Upper lobe of right lung (tissue), 1 donor: Measurements from ENCODE around the gene EXOC4. TPM values are rescaled to one million over a fixed set of nuclear protein-coding genes. Genes with fewer than 3 reads are reported as not detected.

Source experiments
- ATAC-seq: fragments of 200-7000 bp; cut with Tn5 transposase; one replicate; pipeline ENCODE4 v1.9.1; 2020; ENCODE audit warnings: mild to moderate bottlenecking, moderate library complexity
- DNase-seq: peaks from one replicate; pipeline ENCODE4 v3.0.0-alpha.2; 2020
- H3K27ac ChIP-seq: fragments of 200-600 bp; one replicate; pipeline ENCODE4 v1.8.0; 2022
- H3K27me3 ChIP-seq: fragments of 200-600 bp; one replicate; pipeline ENCODE4 v1.8.0; 2022; ENCODE audit warnings: mild to moderate bottlenecking
- H3K36me3 ChIP-seq: fragments of 200-600 bp; one replicate; pipeline ENCODE4 v1.8.0; 2022
- H3K4me1 ChIP-seq: fragments of 200-600 bp; one replicate; pipeline ENCODE4 v1.8.0; 2022
- H3K4me3 ChIP-seq: fragments of 200-600 bp; one replicate; pipeline ENCODE4 v1.8.0; 2022; ENCODE audit warnings: mild to moderate bottlenecking
- H3K9me3 ChIP-seq: fragments of 200-600 bp; one replicate; pipeline ENCODE4 v1.8.0; 2022
- intact Hi-C: fragments of 100-400 bp; cut with DNase I; formaldehyde crosslinking; loops from one replicate; pipeline ENCODE4 v1.11.0; 2022
- total RNA-seq: library from RNA; stranded (reverse); fragmentation: NEBNext Ultra II Directional; extraction: Animal tissue kit (Norgen Biotek cat#: 25700); gene quantifications from one replicate; pipeline ENCODE4 v1.2.1, GENCODE V29; 2021
- TF ChIP-seq, protein P1 (sequence below): fragments of 200-600 bp; IDR thresholded peaks from one replicate; pipeline ENCODE4 v1.8.0; 2022; ENCODE audit warnings: antibody characterized with exemption
- donor health status: DM: no; HTN: yes; CAD: no; lungs with severe emphysema.

Gene EXOC4
- total RNA-seq, 1 donor from 2014 or later = 73.5 TPM

GRCh38 chr7:133957845-133958244, 705.0 kb downstream of the EXOC4 start:
- Histone ChIP-seq H3K9me3 (no peaks in the 10 kb centered on the region), H3K4me3 (no peak overlapping the region), H3K27ac (no peak overlapping the region), H3K27me3 (no peaks in the 10 kb centered on the region), H3K4me1 (no peaks in the 10 kb centered on the region), H3K36me3 (no peaks in the 10 kb centered on the region)
- DNase-seq = no peak
- TF ChIP-seq, protein P1, sequence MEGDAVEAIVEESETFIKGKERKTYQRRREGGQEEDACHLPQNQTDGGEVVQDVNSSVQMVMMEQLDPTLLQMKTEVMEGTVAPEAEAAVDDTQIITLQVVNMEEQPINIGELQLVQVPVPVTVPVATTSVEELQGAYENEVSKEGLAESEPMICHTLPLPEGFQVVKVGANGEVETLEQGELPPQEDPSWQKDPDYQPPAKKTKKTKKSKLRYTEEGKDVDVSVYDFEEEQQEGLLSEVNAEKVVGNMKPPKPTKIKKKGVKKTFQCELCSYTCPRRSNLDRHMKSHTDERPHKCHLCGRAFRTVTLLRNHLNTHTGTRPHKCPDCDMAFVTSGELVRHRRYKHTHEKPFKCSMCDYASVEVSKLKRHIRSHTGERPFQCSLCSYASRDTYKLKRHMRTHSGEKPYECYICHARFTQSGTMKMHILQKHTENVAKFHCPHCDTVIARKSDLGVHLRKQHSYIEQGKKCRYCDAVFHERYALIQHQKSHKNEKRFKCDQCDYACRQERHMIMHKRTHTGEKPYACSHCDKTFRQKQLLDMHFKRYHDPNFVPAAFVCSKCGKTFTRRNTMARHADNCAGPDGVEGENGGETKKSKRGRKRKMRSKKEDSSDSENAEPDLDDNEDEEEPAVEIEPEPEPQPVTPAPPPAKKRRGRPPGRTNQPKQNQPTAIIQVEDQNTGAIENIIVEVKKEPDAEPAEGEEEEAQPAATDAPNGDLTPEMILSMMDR = no peak
- intact Hi-C loops = no loop called here
- no peak for ATAC-seq

DNA sequence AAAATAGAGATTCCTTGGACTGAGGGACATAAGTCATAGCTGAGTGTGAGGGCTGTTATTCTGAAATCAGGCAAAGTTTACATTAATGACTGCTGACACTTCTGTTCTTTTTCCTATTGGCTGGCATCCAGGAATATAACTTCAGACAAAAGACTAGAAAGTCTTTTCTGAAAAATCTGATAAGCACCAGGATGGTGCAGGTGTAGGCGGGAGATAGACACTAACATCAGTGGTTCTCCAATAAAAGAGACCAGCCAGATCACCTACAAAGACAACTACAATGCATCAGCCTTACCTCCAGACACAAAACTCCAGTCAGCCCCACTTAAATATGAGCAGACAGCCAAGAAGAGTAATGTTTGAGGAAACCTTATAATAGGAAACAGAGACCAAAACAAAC, 705.9 kb downstream of the EXOC4 start:
- Histone ChIP-seq H3K4me3 (no peak overlapping the region), H3K36me3 (no peaks in the 10 kb centered on the region), H3K4me1 (no peaks in the 10 kb centered on the region), H3K27ac (no peak overlapping the region), H3K9me3 (no peaks in the 10 kb centered on the region), H3K27me3 (no peaks in the 10 kb centered on the region)
- DNase-seq = no peak
- ATAC-seq = no peak
- intact Hi-C loops = no loop called here
- TF ChIP-seq, protein P1 = no peak

DNA sequence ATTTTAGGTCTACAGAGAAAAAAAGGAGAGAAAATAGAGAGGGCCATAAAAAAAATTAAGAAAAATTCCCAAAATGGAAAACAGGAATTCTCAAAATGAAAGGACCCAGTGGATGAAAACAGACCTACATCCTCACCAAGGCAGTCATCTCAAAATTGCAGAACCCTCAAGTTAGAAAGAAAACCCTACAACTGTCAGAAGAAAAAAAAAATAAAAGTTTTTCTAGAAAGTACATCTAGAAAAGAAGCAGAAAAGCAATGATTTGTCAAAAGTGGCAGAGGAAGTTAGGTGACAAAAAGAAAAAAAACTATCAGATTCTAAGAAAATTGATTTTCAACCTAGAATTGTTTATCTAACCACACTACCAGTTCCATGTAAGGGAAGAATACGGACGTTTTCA, 706.6 kb downstream of the EXOC4 start:
- ATAC-seq = no peak

GRCh38 chr7:133961724-133962123, 708.8 kb downstream of the EXOC4 start:
- TF ChIP-seq, protein P1 = no peak
- Histone ChIP-seq H3K36me3 (no peaks in the 10 kb centered on the region), H3K27me3 (no peaks in the 10 kb centered on the region), H3K27ac (no peak overlapping the region), H3K4me3 (no peak overlapping the region), H3K9me3 (peaks cover 4% of the 10 kb centered on the region), H3K4me1 (no peaks in the 10 kb centered on the region)
- intact Hi-C loops = no loop called here
- ATAC-seq (no peak), DNase-seq (no peak)

More for the DNA sequence above, 706.6 kb downstream of the EXOC4 start:
- Histone ChIP-seq H3K4me3 (no peak overlapping the region), H3K27me3 (no peaks in the 10 kb centered on the region), H3K9me3 (peaks cover under 1% of the 10 kb centered on the region), H3K4me1 (no peaks in the 10 kb centered on the region), H3K36me3 (no peaks in the 10 kb centered on the region), H3K27ac (no peak overlapping the region)
- no peak for DNase-seq
- TF ChIP-seq, protein P1 = no peak
- intact Hi-C loops = no loop called here

DNA sequence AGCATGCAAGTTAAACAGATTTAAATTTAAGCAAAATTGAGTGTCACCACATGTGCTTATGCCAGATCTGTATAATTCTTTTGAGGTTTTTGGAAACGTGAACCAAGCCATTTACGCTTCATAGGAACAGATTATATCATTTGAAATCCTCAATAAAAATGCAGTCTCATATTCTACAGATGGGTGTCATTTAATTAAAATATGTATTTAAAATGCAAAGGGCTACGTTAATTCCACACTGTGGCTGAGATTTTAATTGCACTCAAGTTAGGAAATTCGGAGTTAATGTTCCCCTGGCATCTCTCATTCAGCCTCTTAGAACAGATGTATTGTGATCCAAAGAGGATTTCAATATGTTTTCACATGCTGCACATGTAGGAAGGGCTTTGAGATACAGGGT, 709.8 kb downstream of the EXOC4 start:
- ATAC-seq = no peak
- Histone ChIP-seq H3K4me1 (no peaks in the 10 kb centered on the region), H3K27ac (no peak overlapping the region), H3K36me3 (no peaks in the 10 kb centered on the region), H3K27me3 (no peaks in the 10 kb centered on the region), H3K4me3 (no peak overlapping the region), H3K9me3 (peaks cover 4% of the 10 kb centered on the region)
- TF ChIP-seq, protein P1 = no peak
- intact Hi-C loops = no loop called here
- no peak for DNase-seq

DNA sequence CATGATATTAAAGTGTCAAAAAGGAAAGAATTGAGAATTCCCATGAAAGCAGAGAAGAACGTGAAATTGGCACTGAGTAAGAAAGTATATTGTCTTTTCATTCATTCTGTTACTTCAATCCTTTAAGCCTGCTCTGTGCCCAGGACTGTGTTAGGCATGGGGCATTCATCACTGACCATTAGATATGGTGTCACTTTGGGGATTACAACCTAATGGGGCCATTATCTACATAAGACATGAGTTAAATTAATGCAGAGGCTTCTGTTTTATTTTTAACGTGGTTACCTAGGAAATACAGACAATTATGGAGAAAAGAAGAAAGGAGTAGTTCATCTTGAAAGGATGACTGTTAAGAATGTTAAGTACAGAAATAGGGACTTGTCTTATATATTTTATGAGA, 710.8 kb downstream of the EXOC4 start:
- DNase-seq (no peak), ATAC-seq (no peak)
- H3K9me3 ChIP-seq = peaks cover 4% of the 10 kb centered on the region
- H3K4me3 ChIP-seq = no peak overlapping the region
- H3K4me1 ChIP-seq = no peaks in the 10 kb centered on the region
- H3K27me3 ChIP-seq = no peaks in the 10 kb centered on the region
- TF ChIP-seq, protein P1 = no peak
- H3K27ac ChIP-seq = no peak overlapping the region
- intact Hi-C loops = no loop called here
- no peaks in the 10 kb centered on the region for H3K36me3 ChIP-seq
